Activated naive CD8-positive, alpha-beta T cell treated with anti-CD3 and anti-CD28 coated beads, Interleukin-2, amount 10 ng/mL, durations not matched to agents 7 days and 5 days (primary cell): ENCODE measurements around the gene HES1. TPM values are rescaled to one million over a fixed set of nuclear protein-coding genes. Genes with fewer than 3 reads are reported as not detected.

ENCODE experiments used
- ATAC-seq: fragments of 150-1000 bp; cut with Tn5 transposase; one replicate; pipeline ENCODE4 v1.10.0; 2021; ENCODE audit warnings: low read depth, moderate library complexity
- POLR2A ChIA-PET: fragments of 350-600 bp; sonication (Branson Sonifier 250); formaldehyde crosslinking; loops from one replicate; lab custom pipeline; 2021; ENCODE audit warnings: antibody characterized with exemption; lab: Charles Lee
- DNase-seq: peaks from one replicate; pipeline ENCODE4 v3.0.0; 2021
- H3K27ac Mint-ChIP-seq: one replicate; pipeline ENCODE4 v1.8.0; 2022; ENCODE audit warnings: mild to moderate bottlenecking, mixed read lengths
- H3K27me3 Mint-ChIP-seq: one replicate; pipeline ENCODE4 v1.8.0; 2022; ENCODE audit warnings: mild to moderate bottlenecking, moderate library complexity, mixed read lengths
- H3K36me3 Mint-ChIP-seq: one replicate; pipeline ENCODE4 v1.8.0; 2021; ENCODE audit warnings: mild to moderate bottlenecking, mixed read lengths
- H3K4me1 Mint-ChIP-seq: one replicate; pipeline ENCODE4 v1.8.0; 2021; ENCODE audit warnings: mixed read lengths
- H3K4me3 Mint-ChIP-seq: one replicate; pipeline ENCODE4 v1.8.0; 2022; ENCODE audit warnings: mild to moderate bottlenecking, moderate library complexity, mixed read lengths
- H3K9me3 Mint-ChIP-seq: one replicate; pipeline ENCODE4 v1.8.0; 2021; ENCODE audit warnings: mixed read lengths
- total RNA-seq, 2 experiments: library from RNA; stranded (reverse); gene quantifications; one replicate each; pipeline ENCODE4 v1.2.3, GENCODE V29; 2021

Gene HES1
- total RNA-seq, 2 experiments from 2014 or later: not detected

GRCh38 chr3:194136519-194137007 is 615 bp downstream of the HES1 start:
- H3K27ac Mint-ChIP-seq: no peak overlapping the region
- DNase-seq (no peak), ATAC-seq (no peak)
- peak overlapping the region; percentile 59 for H3K4me3 Mint-ChIP-seq
- peaks cover 36% of the 10 kb centered on the region for H3K4me1 Mint-ChIP-seq
- H3K36me3 Mint-ChIP-seq: peaks cover 2% of the 10 kb centered on the region
- H3K9me3 Mint-ChIP-seq: no peaks in the 10 kb centered on the region
- peaks cover 78% of the 10 kb centered on the region for H3K27me3 Mint-ChIP-seq
- POLR2A ChIA-PET: interaction anchor here (0.6 to 1.0 kb wide), 2 partner anchors 78 to 658 kb away, joined by 3 read pairs; no protein-coding TSS in a partner anchor

- peak; percentile 51 for DNase-seq
- ATAC-seq: no peak
- Mint-ChIP-seq H3K27ac (no peak overlapping the region), H3K4me3 (peak overlapping the region; percentile 59), H3K4me1 (peaks cover 38% of the 10 kb centered on the region), H3K36me3 (peaks cover 2% of the 10 kb centered on the region), H3K27me3 (peaks cover 77% of the 10 kb centered on the region), H3K9me3 (no peaks in the 10 kb centered on the region)
- POLR2A ChIA-PET: interaction anchor here (1.0 kb wide), 1 partner anchor 78 kb away, joined by 3 read pairs; no protein-coding TSS in a partner anchor
Observed at GRCh38 chr3:194137008-194137505, 1.1 kb downstream of the HES1 start.

GRCh38 chr3:194137506-194138474 is 1.8 kb downstream of the HES1 start:
- H3K27ac Mint-ChIP-seq: no peak overlapping the region
- DNase-seq: peak; percentile 62
- H3K9me3 Mint-ChIP-seq: no peaks in the 10 kb centered on the region
- POLR2A ChIA-PET: interaction anchor here (1.0 kb wide), 1 partner anchor 79 kb away, joined by 3 read pairs; no protein-coding TSS in a partner anchor
- H3K4me3 Mint-ChIP-seq: peak overlapping the region; percentile 59
- peaks cover 2% of the 10 kb centered on the region for H3K36me3 Mint-ChIP-seq
- ATAC-seq: peak; percentile 15
- peaks cover 42% of the 10 kb centered on the region for H3K4me1 Mint-ChIP-seq
- H3K27me3 Mint-ChIP-seq: peaks cover 75% of the 10 kb centered on the region

- DNase-seq (no peak), ATAC-seq (no peak)
- peaks cover 71% of the 10 kb centered on the region for H3K27me3 Mint-ChIP-seq
- no peaks in the 10 kb centered on the region for H3K36me3 Mint-ChIP-seq
- H3K9me3 Mint-ChIP-seq: no peaks in the 10 kb centered on the region
- H3K27ac Mint-ChIP-seq: no peak overlapping the region
- POLR2A ChIA-PET: no interaction called here
- no peak overlapping the region for H3K4me3 Mint-ChIP-seq
- H3K4me1 Mint-ChIP-seq: peaks cover 38% of the 10 kb centered on the region
Observed at GRCh38 chr3:194138732-194139070, 2.8 kb downstream of the HES1 start.

GRCh38 chr3:194139071-194139813 is 3.3 kb downstream of the HES1 start:
- Mint-ChIP-seq H3K27ac (no peak overlapping the region), H3K4me1 (peaks cover 36% of the 10 kb centered on the region), H3K9me3 (no peaks in the 10 kb centered on the region), H3K27me3 (peaks cover 73% of the 10 kb centered on the region), H3K36me3 (no peaks in the 10 kb centered on the region), H3K4me3 (no peak overlapping the region)
- ATAC-seq: no peak
- DNase-seq: no peak
- POLR2A ChIA-PET: no interaction called here

- H3K27ac Mint-ChIP-seq: no peak overlapping the region
- peaks cover 77% of the 10 kb centered on the region for H3K27me3 Mint-ChIP-seq
- POLR2A ChIA-PET: no interaction called here
Observed at GRCh38 chr3:194139814-194140391, 4.0 kb downstream of the HES1 start.

GRCh38 chr3:194140520-194141414 is 4.8 kb downstream of the HES1 start:
- peak overlapping the region; percentile 39 for H3K4me3 Mint-ChIP-seq
- ATAC-seq: peak; percentile 37
- no peak overlapping the region for H3K27ac Mint-ChIP-seq

More at GRCh38 chr3:194139814-194140391, 4.0 kb downstream of the HES1 start:
- no peak for DNase-seq
- H3K4me3 Mint-ChIP-seq: no peak overlapping the region
- ATAC-seq: no peak
- no peaks in the 10 kb centered on the region for H3K9me3 Mint-ChIP-seq
- H3K36me3 Mint-ChIP-seq: no peaks in the 10 kb centered on the region
- peaks cover 36% of the 10 kb centered on the region for H3K4me1 Mint-ChIP-seq

GRCh38 chr3:194141415-194142155 is 5.6 kb downstream of the HES1 start:
- Mint-ChIP-seq H3K36me3 (no peaks in the 10 kb centered on the region), H3K9me3 (no peaks in the 10 kb centered on the region), H3K4me1 (peaks cover 25% of the 10 kb centered on the region), H3K4me3 (peak overlapping the region; percentile 65), H3K27me3 (peaks cover 69% of the 10 kb centered on the region), H3K27ac (no peak overlapping the region)
- ATAC-seq: peak; percentile 66
- peak; percentile 67 for DNase-seq
- POLR2A ChIA-PET: interaction anchor here (0.8 kb wide), 1 partner anchor 9 kb away, joined by 3 read pairs; no protein-coding TSS in a partner anchor

More at GRCh38 chr3:194140520-194141414, 4.8 kb downstream of the HES1 start:
- Mint-ChIP-seq H3K36me3 (no peaks in the 10 kb centered on the region), H3K27me3 (peaks cover 75% of the 10 kb centered on the region), H3K4me1 (peaks cover 33% of the 10 kb centered on the region), H3K9me3 (no peaks in the 10 kb centered on the region)
- peak; percentile 60 for DNase-seq
- POLR2A ChIA-PET: interaction anchor here (0.8 kb wide), 1 partner anchor 8 kb away, joined by 3 read pairs; no protein-coding TSS in a partner anchor

GRCh38 chr3:194142156-194142910 is 6.4 kb downstream of the HES1 start:
- Mint-ChIP-seq H3K9me3 (no peaks in the 10 kb centered on the region), H3K27me3 (peaks cover 65% of the 10 kb centered on the region), H3K4me3 (peak overlapping the region; percentile 65), H3K4me1 (peaks cover 18% of the 10 kb centered on the region), H3K27ac (no peak overlapping the region), H3K36me3 (no peaks in the 10 kb centered on the region)
- DNase-seq: no peak
- no peak for ATAC-seq
- POLR2A ChIA-PET: no interaction called here

- no peak for ATAC-seq
Observed at GRCh38 chr3:194145702-194146101, 9.8 kb downstream of the HES1 start.

GRCh38 chr3:194147679-194148078 is 11.7 kb downstream of the HES1 start:
- ATAC-seq (no peak), DNase-seq (no peak)
- Mint-ChIP-seq H3K27me3 (peaks cover 38% of the 10 kb centered on the region), H3K27ac (no peak overlapping the region), H3K4me3 (no peak overlapping the region), H3K9me3 (no peaks in the 10 kb centered on the region), H3K36me3 (no peaks in the 10 kb centered on the region), H3K4me1 (no peaks in the 10 kb centered on the region)
- POLR2A ChIA-PET: no interaction called here

More at GRCh38 chr3:194145702-194146101, 9.8 kb downstream of the HES1 start:
- H3K27ac Mint-ChIP-seq: no peak overlapping the region
- H3K9me3 Mint-ChIP-seq: no peaks in the 10 kb centered on the region
- POLR2A ChIA-PET: no interaction called here
- DNase-seq: no peak
- peaks cover 7% of the 10 kb centered on the region for H3K4me1 Mint-ChIP-seq
- H3K36me3 Mint-ChIP-seq: no peaks in the 10 kb centered on the region
- H3K4me3 Mint-ChIP-seq: no peak overlapping the region
- peaks cover 46% of the 10 kb centered on the region for H3K27me3 Mint-ChIP-seq
